ENCODE measurements around the gene PCLO.

GRCh38 chr7:82789883-82790609 lies 372.6 kb downstream of the PCLO start:
- TF ChIP-seq CTCF (IDR thresholded peaks at IDR 0.05) = no peak
- TF ChIP-seq EP300 (IDR thresholded peaks at IDR 0.05) = no peak
- TF ChIP-seq POLR2A (IDR thresholded peaks at IDR 0.05) = no peak
